ENCODE data around the gene KEAP1.
"Not testable (repeated sequence)": the region's sequence is repeated elsewhere in the genome, so short reads cannot be mapped to it uniquely, and the experiment has no call there.

KEAP1 gene

GRCh38 chr19:10538204-10538983, 35.2 kb upstream of the KEAP1 start:
- Mint-ChIP-seq H3K36me3 (ENCODE audit: low read depth) (no peaks in the 10 kb centered on the region), H3K9me3 (no peaks in the 10 kb centered on the region), H3K4me3 (no peak overlapping the region), H3K27me3 (ENCODE audit: low read depth) (peaks cover 53% of the 10 kb centered on the region), H3K27ac (no peak overlapping the region), H3K4me1 (ENCODE audit: low read depth) (peaks cover 5% of the 10 kb centered on the region)

- Mint-ChIP-seq H3K36me3 (ENCODE audit: low read depth) (no peaks in the 10 kb centered on the region), H3K27me3 (ENCODE audit: low read depth) (peaks cover 53% of the 10 kb centered on the region), H3K27ac (no peak overlapping the region), H3K4me1 (ENCODE audit: low read depth) (peaks cover 1% of the 10 kb centered on the region), H3K9me3 (no peaks in the 10 kb centered on the region), H3K4me3 (no peak overlapping the region)
Observed at GRCh38 chr19:10537668-10538067, 34.5 kb upstream of the KEAP1 start.

- Mint-ChIP-seq H3K4me3 (no peak overlapping the region), H3K27me3 (ENCODE audit: low read depth) (peaks cover 53% of the 10 kb centered on the region), H3K9me3 (peaks cover 3% of the 10 kb centered on the region), H3K4me1 (ENCODE audit: low read depth) (peaks cover 1% of the 10 kb centered on the region), H3K27ac (no peak overlapping the region), H3K36me3 (ENCODE audit: low read depth) (no peaks in the 10 kb centered on the region)
Observed at GRCh38 chr19:10535613-10536012, 32.5 kb upstream of the KEAP1 start.

GRCh38 chr19:10533646-10534386, 30.7 kb upstream of the KEAP1 start:
- Mint-ChIP-seq H3K4me3 (no peak overlapping the region), H3K4me1 (ENCODE audit: low read depth) (peaks cover under 1% of the 10 kb centered on the region), H3K36me3 (ENCODE audit: low read depth) (no peaks in the 10 kb centered on the region), H3K27ac (no peak overlapping the region), H3K9me3 (peaks cover 3% of the 10 kb centered on the region), H3K27me3 (ENCODE audit: low read depth) (peaks cover 38% of the 10 kb centered on the region)

GRCh38 chr19:10532457-10532856, 29.3 kb upstream of the KEAP1 start:
- Mint-ChIP-seq H3K27me3 (ENCODE audit: low read depth) (peaks cover 27% of the 10 kb centered on the region), H3K9me3 (peaks cover 3% of the 10 kb centered on the region), H3K4me1 (ENCODE audit: low read depth) (no peaks in the 10 kb centered on the region), H3K36me3 (ENCODE audit: low read depth) (no peaks in the 10 kb centered on the region), H3K27ac (no peak overlapping the region), H3K4me3 (no peak overlapping the region)

GRCh38 chr19:10526887-10527286, 23.7 kb upstream of the KEAP1 start:
- H3K9me3 Mint-ChIP-seq; H3K36me3 Mint-ChIP-seq (ENCODE audit: low read depth); H3K4me1 Mint-ChIP-seq (ENCODE audit: low read depth); H3K4me3 Mint-ChIP-seq; H3K27ac Mint-ChIP-seq: not testable (repeated sequence)
- H3K27me3 Mint-ChIP-seq (ENCODE audit: low read depth), result peaks cover 12% of the 10 kb centered on the region

GRCh38 chr19:10525636-10526035, 22.5 kb upstream of the KEAP1 start:
- Mint-ChIP-seq H3K4me3 (no peak overlapping the region), H3K36me3 (ENCODE audit: low read depth) (no peaks in the 10 kb centered on the region), H3K27ac (no peak overlapping the region), H3K9me3 (no peaks in the 10 kb centered on the region), H3K4me1 (ENCODE audit: low read depth) (no peaks in the 10 kb centered on the region), H3K27me3 (ENCODE audit: low read depth) (peaks cover 15% of the 10 kb centered on the region)

- Mint-ChIP-seq H3K27me3 (ENCODE audit: low read depth) (peaks cover 34% of the 10 kb centered on the region), H3K9me3 (no peaks in the 10 kb centered on the region), H3K4me1 (ENCODE audit: low read depth) (peaks cover 14% of the 10 kb centered on the region), H3K36me3 (ENCODE audit: low read depth) (peaks cover 3% of the 10 kb centered on the region), H3K27ac (no peak overlapping the region), H3K4me3 (no peak overlapping the region)
Observed at GRCh38 chr19:10523135-10523636, 20.0 kb upstream of the KEAP1 start.

- Mint-ChIP-seq H3K4me3 (no peak overlapping the region), H3K27ac (no peak overlapping the region), H3K4me1 (ENCODE audit: low read depth) (peaks cover 19% of the 10 kb centered on the region)
Observed at GRCh38 chr19:10521461-10522171, 18.5 kb upstream of the KEAP1 start.

GRCh38 chr19:10520652-10521318, 17.6 kb upstream of the KEAP1 start:
- Mint-ChIP-seq H3K27ac (no peak overlapping the region), H3K4me1 (ENCODE audit: low read depth) (peaks cover 20% of the 10 kb centered on the region), H3K27me3 (ENCODE audit: low read depth) (peaks cover 50% of the 10 kb centered on the region)

More at GRCh38 chr19:10521461-10522171, 18.5 kb upstream of the KEAP1 start:
- H3K9me3 Mint-ChIP-seq, result no peaks in the 10 kb centered on the region
- peaks cover 3% of the 10 kb centered on the region for H3K36me3 Mint-ChIP-seq (ENCODE audit: low read depth)
- H3K27me3 Mint-ChIP-seq (ENCODE audit: low read depth), result peaks cover 42% of the 10 kb centered on the region

GRCh38 chr19:10519421-10519820, 16.3 kb upstream of the KEAP1 start:
- Mint-ChIP-seq H3K4me1 (ENCODE audit: low read depth) (peaks cover 20% of the 10 kb centered on the region), H3K9me3 (no peaks in the 10 kb centered on the region), H3K4me3 (peak overlapping the region; percentile 57), H3K27ac (no peak overlapping the region), H3K36me3 (ENCODE audit: low read depth) (peaks cover 3% of the 10 kb centered on the region), H3K27me3 (ENCODE audit: low read depth) (peaks cover 59% of the 10 kb centered on the region)

More at GRCh38 chr19:10520652-10521318, 17.6 kb upstream of the KEAP1 start:
- Mint-ChIP-seq H3K9me3 (no peaks in the 10 kb centered on the region), H3K4me3 (no peak overlapping the region), H3K36me3 (ENCODE audit: low read depth) (peaks cover 3% of the 10 kb centered on the region)

GRCh38 chr19:10518444-10519361, 15.5 kb upstream of the KEAP1 start:
- peaks cover 66% of the 10 kb centered on the region for H3K27me3 Mint-ChIP-seq (ENCODE audit: low read depth)

GRCh38 chr19:10517760-10518443, 14.7 kb upstream of the KEAP1 start:
- Mint-ChIP-seq H3K27ac (no peak overlapping the region), H3K27me3 (ENCODE audit: low read depth) (peaks cover 74% of the 10 kb centered on the region), H3K4me1 (ENCODE audit: low read depth) (peaks cover 21% of the 10 kb centered on the region), H3K9me3 (no peaks in the 10 kb centered on the region), H3K4me3 (peak overlapping the region; percentile 71), H3K36me3 (ENCODE audit: low read depth) (peaks cover 3% of the 10 kb centered on the region)

More at GRCh38 chr19:10518444-10519361, 15.5 kb upstream of the KEAP1 start:
- Mint-ChIP-seq H3K4me3 (peak overlapping the region; percentile 71), H3K4me1 (ENCODE audit: low read depth) (peaks cover 21% of the 10 kb centered on the region), H3K9me3 (no peaks in the 10 kb centered on the region), H3K27ac (no peak overlapping the region), H3K36me3 (ENCODE audit: low read depth) (peaks cover 3% of the 10 kb centered on the region)
